HEK293 (cell line): Measurements from ENCODE around the gene CREBL2.
"Not testable (repeated sequence)": the region's sequence is repeated elsewhere in the genome, so short reads cannot be mapped to it uniquely, and the experiment has no call there.

Experiments used
- CTCF ChIA-PET: fragments of 350-600 bp; formaldehyde crosslinking; extraction: SDS; loops from one replicate; lab custom pipeline; 2021; ENCODE audit warnings: antibody characterized with exemption; lab: Yijun Ruan, JAX
- POLR2A ChIA-PET: fragments of 300-600 bp; formaldehyde crosslinking; extraction: SDS; loops from one replicate; lab custom pipeline; 2020; ENCODE audit warnings: antibody characterized with exemption, inconsistent platforms; lab: Yijun Ruan, JAX
- H3K27ac ChIP-seq: fragments of 200-500 bp; sonication (Bioruptor generic); 2 replicates; pipeline ENCODE4 v1.5.1; 2014; ENCODE audit warnings: low read depth, low read length, control low read depth, inconsistent platforms; ENCODE audit errors: extremely low read depth
- H3K36me3 ChIP-seq, 2 experiments: fragments of 200-500 bp in 1 of 2; sonication (Bioruptor generic) in 1 of 2; 1 replicate in 1 of 2; 2 replicates in 1 of 2; pipeline ENCODE4 v1.5.1; 2014 to 2017; ENCODE audit warnings: inconsistent platforms in 2 of 2, low read length in 2 of 2; ENCODE audit not compliant: control insufficient read depth in 2 of 2, insufficient read depth in 1 of 2
- H3K4me1 ChIP-seq: fragments of 200-500 bp; sonication (Bioruptor generic); 2 replicates; pipeline ENCODE4 v1.5.1; 2014; ENCODE audit warnings: mild to moderate bottlenecking, low read length, inconsistent platforms; ENCODE audit not compliant: control insufficient read depth, insufficient read depth
- H3K4me3 ChIP-seq: 2 replicates; pipeline ENCODE4 v1.5.1; 2011; ENCODE audit warnings: low read depth, mild to moderate bottlenecking, control low read depth, low read length, moderate library complexity
- H3K9me3 ChIP-seq: fragments of 200-500 bp; sonication (Bioruptor generic); 2 replicates; pipeline ENCODE4 v1.5.1; 2014; ENCODE audit warnings: low read depth, low read length, inconsistent platforms; ENCODE audit not compliant: control insufficient read depth, insufficient read depth
- BCL11B ChIP-seq: fragments of 450-650 bp; formaldehyde crosslinking; IDR thresholded peaks from 2 replicates; pipeline ENCODE4 v1.5.1; 2016; ENCODE audit warnings: low read depth, missing biosample characterization, missing genetic modification characterization
- GFI1B ChIP-seq: fragments of 450-650 bp; formaldehyde crosslinking; IDR thresholded peaks from 2 replicates; pipeline ENCODE4 v1.5.1; 2016; ENCODE audit warnings: missing biosample characterization, missing genetic modification characterization
- KLF9 ChIP-seq: fragments of 450-650 bp; formaldehyde crosslinking; IDR thresholded peaks from 2 replicates; pipeline ENCODE4 v1.5.1; 2016; ENCODE audit warnings: missing biosample characterization, missing genetic modification characterization, low read depth
- PATZ1 ChIP-seq: fragments of 450-650 bp; formaldehyde crosslinking; IDR thresholded peaks from 2 replicates; pipeline ENCODE4 v1.5.1; 2016; ENCODE audit warnings: missing biosample characterization, missing genetic modification characterization
- RBAK ChIP-seq: fragments of 450-650 bp; formaldehyde crosslinking; IDR thresholded peaks from 2 replicates; pipeline ENCODE4 v1.5.1; 2016; ENCODE audit warnings: missing biosample characterization, missing genetic modification characterization
- YY2 ChIP-seq: fragments of 450-650 bp; formaldehyde crosslinking; IDR thresholded peaks from 2 replicates; pipeline ENCODE4 v1.5.1; 2016; ENCODE audit warnings: missing biosample characterization, missing genetic modification characterization
- ZNF16 ChIP-seq: fragments of 450-650 bp; formaldehyde crosslinking; IDR thresholded peaks from 2 replicates; pipeline ENCODE4 v1.5.1; 2016; ENCODE audit warnings: low read depth, missing biosample characterization, missing genetic modification characterization
- ZNF280D ChIP-seq: fragments of 450-650 bp; formaldehyde crosslinking; IDR thresholded peaks from 2 replicates; pipeline ENCODE4 v1.5.1; 2016; ENCODE audit warnings: missing biosample characterization, missing genetic modification characterization
- ZNF366 ChIP-seq: fragments of 450-650 bp; formaldehyde crosslinking; conservative IDR thresholded peaks from 2 replicates; pipeline ENCODE4 v1.5.1; 2016; ENCODE audit warnings: missing biosample characterization, missing genetic modification characterization
- ZSCAN30 ChIP-seq: fragments of 450-650 bp; IDR thresholded peaks from 2 replicates; pipeline ENCODE4 v1.5.1; 2018; ENCODE audit warnings: missing biosample characterization, mild to moderate bottlenecking, missing genetic modification characterization, moderate library complexity
- TF ChIP-seq, protein P1 (sequence below): fragments of 450-650 bp; formaldehyde crosslinking; IDR thresholded peaks from 2 replicates; pipeline ENCODE4 v1.5.1; 2016; ENCODE audit warnings: missing biosample characterization, missing genetic modification characterization
- TF ChIP-seq, protein P2 (sequence below): fragments of 450-650 bp; formaldehyde crosslinking; IDR thresholded peaks from 2 replicates; pipeline ENCODE4 v1.5.1; 2016; ENCODE audit warnings: missing biosample characterization, missing genetic modification characterization, borderline replicate concordance
- TF ChIP-seq, protein P3 (sequence below): fragments of 450-650 bp; formaldehyde crosslinking; IDR thresholded peaks from 2 replicates; pipeline ENCODE4 v1.5.1; 2016; ENCODE audit warnings: missing biosample characterization, missing genetic modification characterization

The CREBL2 gene

DNA sequence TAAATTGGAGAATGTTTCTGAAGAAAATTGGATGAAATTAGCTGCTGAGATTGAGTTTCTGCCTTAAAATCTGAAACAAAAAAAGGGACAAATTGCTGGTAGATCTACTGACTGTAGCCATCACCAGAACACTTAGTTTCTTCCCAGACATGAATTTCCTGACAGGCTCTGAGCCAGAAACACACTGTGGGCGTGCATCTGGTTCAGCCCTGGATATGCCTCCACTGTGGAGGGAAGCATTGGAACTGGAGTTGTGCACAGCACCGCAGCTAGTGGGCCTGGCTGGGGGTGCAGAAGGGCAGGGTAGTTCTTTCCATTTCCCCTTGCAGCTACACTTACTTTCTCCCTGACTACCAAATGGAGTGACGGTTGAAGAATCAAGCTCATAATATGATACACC lies 31.2 kb downstream of the CREBL2 start (continued):
- no peak for TF ChIP-seq ZNF280D (tag by site-specific recombination)
- TF ChIP-seq RBAK, result no peak
- no peak for TF ChIP-seq PATZ1 (tag by site-specific recombination)
- no peak for TF ChIP-seq YY2
- TF ChIP-seq, protein P1, sequence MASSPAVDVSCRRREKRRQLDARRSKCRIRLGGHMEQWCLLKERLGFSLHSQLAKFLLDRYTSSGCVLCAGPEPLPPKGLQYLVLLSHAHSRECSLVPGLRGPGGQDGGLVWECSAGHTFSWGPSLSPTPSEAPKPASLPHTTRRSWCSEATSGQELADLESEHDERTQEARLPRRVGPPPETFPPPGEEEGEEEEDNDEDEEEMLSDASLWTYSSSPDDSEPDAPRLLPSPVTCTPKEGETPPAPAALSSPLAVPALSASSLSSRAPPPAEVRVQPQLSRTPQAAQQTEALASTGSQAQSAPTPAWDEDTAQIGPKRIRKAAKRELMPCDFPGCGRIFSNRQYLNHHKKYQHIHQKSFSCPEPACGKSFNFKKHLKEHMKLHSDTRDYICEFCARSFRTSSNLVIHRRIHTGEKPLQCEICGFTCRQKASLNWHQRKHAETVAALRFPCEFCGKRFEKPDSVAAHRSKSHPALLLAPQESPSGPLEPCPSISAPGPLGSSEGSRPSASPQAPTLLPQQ (tag by site-specific recombination), result no peak
- no peak for TF ChIP-seq ZNF16 (tag by site-specific recombination)
- no peak for TF ChIP-seq KLF9
- TF ChIP-seq, protein P2, sequence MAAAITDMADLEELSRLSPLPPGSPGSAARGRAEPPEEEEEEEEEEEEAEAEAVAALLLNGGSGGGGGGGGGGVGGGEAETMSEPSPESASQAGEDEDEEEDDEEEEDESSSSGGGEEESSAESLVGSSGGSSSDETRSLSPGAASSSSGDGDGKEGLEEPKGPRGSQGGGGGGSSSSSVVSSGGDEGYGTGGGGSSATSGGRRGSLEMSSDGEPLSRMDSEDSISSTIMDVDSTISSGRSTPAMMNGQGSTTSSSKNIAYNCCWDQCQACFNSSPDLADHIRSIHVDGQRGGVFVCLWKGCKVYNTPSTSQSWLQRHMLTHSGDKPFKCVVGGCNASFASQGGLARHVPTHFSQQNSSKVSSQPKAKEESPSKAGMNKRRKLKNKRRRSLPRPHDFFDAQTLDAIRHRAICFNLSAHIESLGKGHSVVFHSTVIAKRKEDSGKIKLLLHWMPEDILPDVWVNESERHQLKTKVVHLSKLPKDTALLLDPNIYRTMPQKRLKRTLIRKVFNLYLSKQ (tag by site-specific recombination), result no peak
- TF ChIP-seq GFI1B, result no peak
- no peak for TF ChIP-seq BCL11B (tag by site-specific recombination)
- no peak for TF ChIP-seq ZSCAN30 (tag by site-specific recombination)
- TF ChIP-seq, all 188 proteins: peak for 0

- no peak overlapping the region for H3K4me3 ChIP-seq
- ChIA-PET CTCF (interaction anchor here (0.9 to 1.2 kb wide), 5 partner anchors 10 to 248 kb away, joined by 3 to 4 read pairs (median 3); no protein-coding TSS in a partner anchor), POLR2A (no interaction called here)
- TF ChIP-seq, protein P3, sequence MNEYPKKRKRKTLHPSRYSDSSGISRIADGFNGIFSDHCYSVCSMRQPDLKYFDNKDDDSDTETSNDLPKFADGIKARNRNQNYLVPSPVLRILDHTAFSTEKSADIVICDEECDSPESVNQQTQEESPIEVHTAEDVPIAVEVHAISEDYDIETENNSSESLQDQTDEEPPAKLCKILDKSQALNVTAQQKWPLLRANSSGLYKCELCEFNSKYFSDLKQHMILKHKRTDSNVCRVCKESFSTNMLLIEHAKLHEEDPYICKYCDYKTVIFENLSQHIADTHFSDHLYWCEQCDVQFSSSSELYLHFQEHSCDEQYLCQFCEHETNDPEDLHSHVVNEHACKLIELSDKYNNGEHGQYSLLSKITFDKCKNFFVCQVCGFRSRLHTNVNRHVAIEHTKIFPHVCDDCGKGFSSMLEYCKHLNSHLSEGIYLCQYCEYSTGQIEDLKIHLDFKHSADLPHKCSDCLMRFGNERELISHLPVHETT, result no peak
- no peak for TF ChIP-seq ZNF366 (tag by site-specific recombination)
- no peaks in the 10 kb centered on the region; the same call in 1 of the 2 replicates for H3K9me3 ChIP-seq
- no peaks in the 10 kb centered on the region for H3K4me1 ChIP-seq
- H3K27ac ChIP-seq, result no peak overlapping the region
- peaks cover 0 to 33% of the 10 kb centered on the region in 2 experiments; a peak in 1 of 3 replicates for H3K36me3 ChIP-seq
These were observed 33.8 kb downstream of the CREBL2 start for GRCh38 chr12:12645485-12645884.

DNA sequence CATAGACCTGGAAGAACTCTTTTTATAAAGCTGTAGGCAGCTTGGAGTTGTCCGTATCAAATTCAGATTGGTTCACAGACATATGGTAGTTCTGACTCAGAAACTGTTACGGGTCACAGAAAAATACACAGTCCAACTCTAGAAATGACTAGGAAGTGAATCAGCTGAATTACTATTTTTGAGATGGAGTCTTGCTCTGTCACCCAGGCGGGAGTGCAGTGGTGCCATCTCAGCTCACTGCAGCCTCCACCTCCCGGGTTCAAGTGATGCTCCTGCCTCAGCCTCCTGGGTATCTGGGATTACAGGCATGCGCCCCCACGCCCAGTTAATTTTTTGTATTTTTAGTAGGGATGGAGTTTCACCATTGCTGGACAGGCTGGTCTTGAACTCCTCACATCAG lies 34.3 kb downstream of the CREBL2 start:
- H3K9me3 ChIP-seq, POLR2A ChIA-PET, H3K4me1 ChIP-seq, H3K4me3 ChIP-seq, H3K27ac ChIP-seq: not testable (repeated sequence)
- H3K36me3 ChIP-seq, result peaks cover 0 to 33% of the 10 kb centered on the region in 2 experiments; a peak in 1 of 3 replicates
- CTCF ChIA-PET, result interaction anchor here (1.0 to 1.2 kb wide), 4 partner anchors 10 to 249 kb away, joined by 3 to 4 read pairs (median 3); no protein-coding TSS in a partner anchor
